Liver (tissue), 9 donors: ENCODE data around the gene MPND. TPM values are rescaled to one million over a fixed set of nuclear protein-coding genes. Genes with fewer than 3 reads are reported as not detected.
A peak's percentile ranks its signal among the peaks of the same experiment; 100 is the strongest.

Experiments used
- DNase-seq: peaks from one replicate; pipeline ENCODE4 v3.0.0-alpha.2; 2017; ENCODE audit warnings: low spot score
- H3K27ac ChIP-seq, 2 donors: one replicate each; pipeline ENCODE4 v1.7.0; 2013; ENCODE audit warnings: inconsistent platforms in 2 of 2, low read length in 2 of 2, control low read depth in 1 of 2, low read depth in 1 of 2, mild to moderate bottlenecking in 1 of 2
- H3K27me3 ChIP-seq, 4 donors: one replicate each; pipeline versions ENCODE4 v1.6.1 to v1.7.0; 2013; ENCODE audit warnings: low read length in 3 of 4, inconsistent platforms in 1 of 4, mild to moderate bottlenecking in 1 of 4, moderate library complexity in 1 of 4; ENCODE audit not compliant: control insufficient read depth in 4 of 4, insufficient read depth in 4 of 4
- H3K36me3 ChIP-seq, 4 donors: one replicate each; pipeline versions ENCODE4 v1.6.1 to v1.7.0; 2013; ENCODE audit warnings: low read length in 3 of 4, mild to moderate bottlenecking in 3 of 4, low read depth in 1 of 4, moderate library complexity in 1 of 4; ENCODE audit not compliant: control insufficient read depth in 4 of 4, insufficient read depth in 3 of 4
- H3K4me1 ChIP-seq, 4 donors: one replicate each; pipeline versions ENCODE4 v1.6.1 to v1.7.0; 2013; ENCODE audit warnings: low read length in 3 of 4, mild to moderate bottlenecking in 3 of 4, moderate library complexity in 1 of 4; ENCODE audit not compliant: control insufficient read depth in 4 of 4, insufficient read depth in 4 of 4
- H3K4me3 ChIP-seq, 3 donors: one replicate each; pipeline versions ENCODE4 v1.6.1 to v1.7.0; 2013; ENCODE audit warnings: low read length in 3 of 3, control low read depth in 1 of 3, low read depth in 1 of 3, mild to moderate bottlenecking in 1 of 3
- H3K9ac ChIP-seq, 2 donors: one replicate each; pipeline ENCODE4 v1.7.0; 2013; ENCODE audit warnings: low read length in 2 of 2, mild to moderate bottlenecking in 2 of 2, moderate library complexity in 2 of 2, control low read depth in 1 of 2, low read depth in 1 of 2
- H3K9me3 ChIP-seq, 4 donors: one replicate each; pipeline versions ENCODE4 v1.6.1 to v1.7.0; 2013; ENCODE audit warnings: low read length in 3 of 4; ENCODE audit not compliant: control insufficient read depth in 4 of 4
- EGR1 ChIP-seq, 2 donors: IDR thresholded peaks; 2 replicates each; pipeline ENCODE4 v1.6.1; 2016 to 2018; ENCODE audit warnings: antibody characterized with exemption in 2 of 2, low read depth in 2 of 2
- FOXA1 ChIP-seq: IDR thresholded peaks from 2 replicates; pipeline ENCODE4 v1.6.1; 2016; ENCODE audit warnings: antibody characterized with exemption
- FOXA2 ChIP-seq: IDR thresholded peaks from 2 replicates; pipeline ENCODE4 v1.6.1; 2016; ENCODE audit warnings: antibody characterized with exemption
- GABPA ChIP-seq, 2 donors: IDR thresholded peaks in 1 of 2; conservative IDR thresholded peaks in 1 of 2; 2 replicates each; pipeline ENCODE4 v1.6.1; 2016; ENCODE audit warnings: antibody characterized with exemption in 2 of 2, mild to moderate bottlenecking in 1 of 2, moderate library complexity in 1 of 2
- HNF4A ChIP-seq, 2 donors: conservative IDR thresholded peaks; 2 replicates each; pipeline ENCODE4 v1.6.1; 2016; ENCODE audit warnings: antibody characterized with exemption in 2 of 2, mild to moderate bottlenecking in 2 of 2
- HNF4G ChIP-seq: IDR thresholded peaks from 2 replicates; pipeline ENCODE4 v1.6.1; 2016; ENCODE audit warnings: antibody characterized with exemption
- JUND ChIP-seq, 2 donors: IDR thresholded peaks; 2 replicates each; pipeline ENCODE4 v1.6.1; 2016; ENCODE audit warnings: antibody characterized with exemption in 2 of 2
- NR2F2 ChIP-seq: IDR thresholded peaks from 2 replicates; pipeline ENCODE4 v1.6.1; 2016; ENCODE audit warnings: antibody characterized with exemption
- RAD21 ChIP-seq, 2 donors: IDR thresholded peaks; 2 replicates each; pipeline ENCODE4 v1.6.1; 2016; ENCODE audit warnings: antibody characterized with exemption in 2 of 2, mild to moderate bottlenecking in 2 of 2
- RXRA ChIP-seq, 2 donors: IDR thresholded peaks; 2 replicates each; pipeline ENCODE4 v1.6.1; 2017 to 2018; ENCODE audit warnings: antibody characterized with exemption in 2 of 2, mild to moderate bottlenecking in 1 of 2
- SP1 ChIP-seq: IDR thresholded peaks from 2 replicates; pipeline ENCODE4 v1.6.1; 2018; ENCODE audit warnings: antibody characterized with exemption, mild to moderate bottlenecking
- TAF1 ChIP-seq: conservative IDR thresholded peaks from 2 replicates; pipeline ENCODE4 v1.6.1; 2016; ENCODE audit warnings: antibody characterized with exemption, mild to moderate bottlenecking
- WGBS: extraction: QIAGEN DNeasy Blood & Tissue Kit; methylation state at CpG from one replicate; pipeline ENCODE4 v1.1.7; 2013; 5-methylcytosine and 5-hydroxymethylcytosine counted together
- polyA plus RNA-seq, 2 donors: library from polyadenylated mRNA; stranded (reverse) in 1 of 2; unstranded in 1 of 2; fragments of 200-250 nt in 1 of 2; fragments of >200 nt in 1 of 2; fragmentation: Nextera tagmentation in 1 of 2; extraction: Ambion mirVana in 1 of 2; gene quantifications; one replicate each; pipeline versions ENCODE4 v1.2.1 to v1.2.3, GENCODE V29; 2013 to 2015
- total RNA-seq, 2 donors: library from RNA; depleted of rRNA; stranded (reverse); fragments of >200 nt; gene quantifications; one replicate each; pipeline ENCODE4 v1.2.3, GENCODE V29; 2014
- TF ChIP-seq, protein P1 (sequence below): IDR thresholded peaks from 2 replicates; pipeline ENCODE4 v1.6.1; 2016; ENCODE audit warnings: antibody characterized with exemption
- TF ChIP-seq, protein P2 (sequence below): IDR thresholded peaks from 2 replicates; pipeline ENCODE4 v1.6.1; 2016; ENCODE audit warnings: antibody characterized with exemption, mild to moderate bottlenecking
- TF ChIP-seq, protein P3 (sequence below): fragments of 150-350 bp; IDR thresholded peaks from 2 replicates; pipeline ENCODE4 v1.5.1; 2017; ENCODE audit warnings: improper control_type of control experiment, low read depth, low read length; ENCODE audit not compliant: missing input control
- TF ChIP-seq, protein P4 (sequence below): IDR thresholded peaks from 2 replicates; pipeline ENCODE4 v1.6.1; 2016; ENCODE audit warnings: antibody characterized with exemption
- TF ChIP-seq, protein P5 (sequence below): IDR thresholded peaks from 2 replicates; pipeline ENCODE4 v1.6.1; 2016; ENCODE audit warnings: antibody characterized with exemption
- donor health status: healthy.
- donor health status: healthy.
- donor health status: healthy.
- donor health status: healthy.
- donor health status: healthy.

MPND gene
- total and polyA plus RNA-seq, 4 donors = 4.7 to 9.9 (median 9.2) TPM

DNA sequence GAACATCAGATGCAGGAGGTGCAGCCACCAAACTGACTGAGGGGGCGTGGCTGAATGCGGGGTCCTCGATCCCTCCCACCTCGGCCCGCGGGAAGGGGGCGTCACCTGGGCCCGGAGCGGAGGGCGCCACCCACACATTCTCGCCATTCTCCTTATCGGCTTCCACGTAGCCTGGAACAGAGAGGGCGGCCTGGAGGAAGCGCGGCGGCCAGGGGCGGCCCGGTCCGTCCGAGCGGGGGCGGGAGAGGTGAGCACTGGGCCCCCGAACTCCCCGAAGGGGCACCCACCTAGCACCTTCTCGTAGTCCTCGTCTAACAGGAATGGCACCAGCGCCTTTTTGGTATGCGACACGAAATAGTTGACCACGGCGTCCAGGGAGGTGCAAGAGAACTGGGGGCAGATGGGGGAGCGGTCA lies 16.5 kb upstream of the MPND start:
- H3K4me3 ChIP-seq = no peak overlapping the region
- TF ChIP-seq SP1 (no peak), HNF4A (conservative IDR thresholded peaks at IDR 0.05) (no peak), EGR1 (IDR thresholded peaks at IDR 0.05; ENCODE audit: low read depth in 2 of 2) (no peak), HNF4G (no peak), JUND (IDR thresholded peaks at IDR 0.05) (no peak), RAD21 (IDR thresholded peaks at IDR 0.05) (no peak), RXRA (IDR thresholded peaks at IDR 0.05) (no peak), GABPA (IDR thresholded peaks at IDR 0.05 in 1 of 2, conservative IDR thresholded peaks at IDR 0.05 in 1 of 2) (no peak)
- TF ChIP-seq, protein P1, sequence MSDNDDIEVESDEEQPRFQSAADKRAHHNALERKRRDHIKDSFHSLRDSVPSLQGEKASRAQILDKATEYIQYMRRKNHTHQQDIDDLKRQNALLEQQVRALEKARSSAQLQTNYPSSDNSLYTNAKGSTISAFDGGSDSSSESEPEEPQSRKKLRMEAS = no peak
- TF ChIP-seq, protein P2, sequence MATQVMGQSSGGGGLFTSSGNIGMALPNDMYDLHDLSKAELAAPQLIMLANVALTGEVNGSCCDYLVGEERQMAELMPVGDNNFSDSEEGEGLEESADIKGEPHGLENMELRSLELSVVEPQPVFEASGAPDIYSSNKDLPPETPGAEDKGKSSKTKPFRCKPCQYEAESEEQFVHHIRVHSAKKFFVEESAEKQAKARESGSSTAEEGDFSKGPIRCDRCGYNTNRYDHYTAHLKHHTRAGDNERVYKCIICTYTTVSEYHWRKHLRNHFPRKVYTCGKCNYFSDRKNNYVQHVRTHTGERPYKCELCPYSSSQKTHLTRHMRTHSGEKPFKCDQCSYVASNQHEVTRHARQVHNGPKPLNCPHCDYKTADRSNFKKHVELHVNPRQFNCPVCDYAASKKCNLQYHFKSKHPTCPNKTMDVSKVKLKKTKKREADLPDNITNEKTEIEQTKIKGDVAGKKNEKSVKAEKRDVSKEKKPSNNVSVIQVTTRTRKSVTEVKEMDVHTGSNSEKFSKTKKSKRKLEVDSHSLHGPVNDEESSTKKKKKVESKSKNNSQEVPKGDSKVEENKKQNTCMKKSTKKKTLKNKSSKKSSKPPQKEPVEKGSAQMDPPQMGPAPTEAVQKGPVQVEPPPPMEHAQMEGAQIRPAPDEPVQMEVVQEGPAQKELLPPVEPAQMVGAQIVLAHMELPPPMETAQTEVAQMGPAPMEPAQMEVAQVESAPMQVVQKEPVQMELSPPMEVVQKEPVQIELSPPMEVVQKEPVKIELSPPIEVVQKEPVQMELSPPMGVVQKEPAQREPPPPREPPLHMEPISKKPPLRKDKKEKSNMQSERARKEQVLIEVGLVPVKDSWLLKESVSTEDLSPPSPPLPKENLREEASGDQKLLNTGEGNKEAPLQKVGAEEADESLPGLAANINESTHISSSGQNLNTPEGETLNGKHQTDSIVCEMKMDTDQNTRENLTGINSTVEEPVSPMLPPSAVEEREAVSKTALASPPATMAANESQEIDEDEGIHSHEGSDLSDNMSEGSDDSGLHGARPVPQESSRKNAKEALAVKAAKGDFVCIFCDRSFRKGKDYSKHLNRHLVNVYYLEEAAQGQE = no peak
- TF ChIP-seq, protein P3, sequence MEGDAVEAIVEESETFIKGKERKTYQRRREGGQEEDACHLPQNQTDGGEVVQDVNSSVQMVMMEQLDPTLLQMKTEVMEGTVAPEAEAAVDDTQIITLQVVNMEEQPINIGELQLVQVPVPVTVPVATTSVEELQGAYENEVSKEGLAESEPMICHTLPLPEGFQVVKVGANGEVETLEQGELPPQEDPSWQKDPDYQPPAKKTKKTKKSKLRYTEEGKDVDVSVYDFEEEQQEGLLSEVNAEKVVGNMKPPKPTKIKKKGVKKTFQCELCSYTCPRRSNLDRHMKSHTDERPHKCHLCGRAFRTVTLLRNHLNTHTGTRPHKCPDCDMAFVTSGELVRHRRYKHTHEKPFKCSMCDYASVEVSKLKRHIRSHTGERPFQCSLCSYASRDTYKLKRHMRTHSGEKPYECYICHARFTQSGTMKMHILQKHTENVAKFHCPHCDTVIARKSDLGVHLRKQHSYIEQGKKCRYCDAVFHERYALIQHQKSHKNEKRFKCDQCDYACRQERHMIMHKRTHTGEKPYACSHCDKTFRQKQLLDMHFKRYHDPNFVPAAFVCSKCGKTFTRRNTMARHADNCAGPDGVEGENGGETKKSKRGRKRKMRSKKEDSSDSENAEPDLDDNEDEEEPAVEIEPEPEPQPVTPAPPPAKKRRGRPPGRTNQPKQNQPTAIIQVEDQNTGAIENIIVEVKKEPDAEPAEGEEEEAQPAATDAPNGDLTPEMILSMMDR = no peak
- TF ChIP-seq, protein P4, sequence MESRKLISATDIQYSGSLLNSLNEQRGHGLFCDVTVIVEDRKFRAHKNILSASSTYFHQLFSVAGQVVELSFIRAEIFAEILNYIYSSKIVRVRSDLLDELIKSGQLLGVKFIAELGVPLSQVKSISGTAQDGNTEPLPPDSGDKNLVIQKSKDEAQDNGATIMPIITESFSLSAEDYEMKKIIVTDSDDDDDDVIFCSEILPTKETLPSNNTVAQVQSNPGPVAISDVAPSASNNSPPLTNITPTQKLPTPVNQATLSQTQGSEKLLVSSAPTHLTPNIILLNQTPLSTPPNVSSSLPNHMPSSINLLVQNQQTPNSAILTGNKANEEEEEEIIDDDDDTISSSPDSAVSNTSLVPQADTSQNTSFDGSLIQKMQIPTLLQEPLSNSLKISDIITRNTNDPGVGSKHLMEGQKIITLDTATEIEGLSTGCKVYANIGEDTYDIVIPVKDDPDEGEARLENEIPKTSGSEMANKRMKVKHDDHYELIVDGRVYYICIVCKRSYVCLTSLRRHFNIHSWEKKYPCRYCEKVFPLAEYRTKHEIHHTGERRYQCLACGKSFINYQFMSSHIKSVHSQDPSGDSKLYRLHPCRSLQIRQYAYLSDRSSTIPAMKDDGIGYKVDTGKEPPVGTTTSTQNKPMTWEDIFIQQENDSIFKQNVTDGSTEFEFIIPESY = no peak
- TF ChIP-seq, protein P5, sequence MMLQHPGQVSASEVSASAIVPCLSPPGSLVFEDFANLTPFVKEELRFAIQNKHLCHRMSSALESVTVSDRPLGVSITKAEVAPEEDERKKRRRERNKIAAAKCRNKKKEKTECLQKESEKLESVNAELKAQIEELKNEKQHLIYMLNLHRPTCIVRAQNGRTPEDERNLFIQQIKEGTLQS = no peak
- H3K27ac ChIP-seq = no peak overlapping the region
- H3K9me3 ChIP-seq = no peaks in the 10 kb centered on the region
- DNase-seq = no peak
- 60% methylated on average over 33 of the region's 33 CpGs for WGBS
- no peak overlapping the region for H3K9ac ChIP-seq
- H3K27me3 ChIP-seq = no peaks in the 10 kb centered on the region
- peaks cover 3 to 15% (median 8%) of the 10 kb centered on the region in 4 donors for H3K4me1 ChIP-seq
- H3K36me3 ChIP-seq = peaks cover 0 to 2% (median 1%) of the 10 kb centered on the region in 4 donors

DNA sequence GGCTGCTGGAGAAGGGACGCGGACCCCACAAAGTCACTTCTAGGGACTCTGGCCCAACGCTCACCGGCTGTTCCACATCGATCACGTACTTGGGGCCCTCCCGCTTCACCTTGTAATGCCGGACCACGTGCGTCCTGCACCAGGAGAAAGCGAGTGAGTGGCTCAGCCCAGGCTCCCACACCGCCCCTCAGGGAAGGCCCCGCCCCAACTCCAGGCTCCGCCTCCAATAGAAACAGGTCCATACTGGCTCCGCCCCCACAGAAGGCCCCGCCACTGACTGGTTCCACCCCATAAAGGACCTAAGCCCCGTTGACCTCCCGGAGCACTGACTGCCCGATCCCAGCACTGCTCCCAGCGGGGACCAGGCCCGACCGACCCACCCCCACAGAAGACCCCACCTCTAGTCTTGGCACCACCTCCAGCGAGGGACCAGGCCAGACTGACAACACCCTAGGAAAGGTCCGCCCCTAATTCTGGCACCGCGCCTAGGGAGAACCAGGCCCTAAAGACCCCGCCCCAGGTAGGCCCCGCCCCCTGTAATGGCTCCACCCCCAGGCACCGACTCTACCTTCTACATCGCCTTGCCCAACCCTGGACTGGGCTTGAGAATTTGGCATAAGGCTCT lies 16.0 kb upstream of the MPND start:
- Histone ChIP-seq H3K4me3 (peak overlapping the region in 2 of 3 donors; percentile 38 to 47), H3K27ac (no peak overlapping the region)

More for the DNA sequence above, 16.0 kb upstream of the MPND start:
- no peaks in the 10 kb centered on the region for H3K9me3 ChIP-seq
- no peak overlapping the region for H3K9ac ChIP-seq
- H3K27me3 ChIP-seq = no peaks in the 10 kb centered on the region
- H3K36me3 ChIP-seq = peaks cover 0 to 3% (median 1%) of the 10 kb centered on the region in 4 donors
- H3K4me1 ChIP-seq = peaks cover 3 to 15% (median 8%) of the 10 kb centered on the region in 4 donors
- TF ChIP-seq SP1 = no peak
- TF ChIP-seq FOXA2 = no peak
- TF ChIP-seq TAF1 = no peak
- TF ChIP-seq, protein P5 = no peak
- TF ChIP-seq FOXA1 = no peak
- TF ChIP-seq, protein P3 = no peak
- no peak for TF ChIP-seq NR2F2
- TF ChIP-seq, protein P4 = no peak
- no peak for TF ChIP-seq EGR1 (IDR thresholded peaks at IDR 0.05; ENCODE audit: low read depth in 2 of 2)
- peak; percentile 86 for DNase-seq
- WGBS = 44% methylated on average over 30 of the region's 30 CpGs
